Measurements from ENCODE around the gene PDCD11.

DNA sequence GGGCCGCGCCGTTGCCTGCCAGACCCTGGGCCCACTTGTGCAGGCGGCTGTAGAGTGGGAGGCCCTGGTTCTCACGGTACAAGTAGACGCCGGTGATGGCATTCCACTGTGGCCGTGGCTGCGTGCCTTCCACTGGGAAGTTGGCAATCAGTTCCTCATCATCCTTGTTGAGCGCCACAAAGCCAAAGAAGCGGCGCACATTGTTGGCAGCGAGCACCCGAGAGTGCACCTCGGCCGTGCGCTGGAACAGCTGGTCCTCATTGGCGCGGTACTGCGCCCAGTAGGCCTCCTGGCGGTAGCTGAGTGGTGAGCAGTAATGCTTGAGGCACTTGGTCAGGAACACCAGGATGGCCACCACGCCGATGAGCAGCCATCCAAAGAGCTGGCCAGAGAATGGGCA lies 50.8 kb downstream of the PDCD11 start:
- TF ChIP-seq, protein P1, sequence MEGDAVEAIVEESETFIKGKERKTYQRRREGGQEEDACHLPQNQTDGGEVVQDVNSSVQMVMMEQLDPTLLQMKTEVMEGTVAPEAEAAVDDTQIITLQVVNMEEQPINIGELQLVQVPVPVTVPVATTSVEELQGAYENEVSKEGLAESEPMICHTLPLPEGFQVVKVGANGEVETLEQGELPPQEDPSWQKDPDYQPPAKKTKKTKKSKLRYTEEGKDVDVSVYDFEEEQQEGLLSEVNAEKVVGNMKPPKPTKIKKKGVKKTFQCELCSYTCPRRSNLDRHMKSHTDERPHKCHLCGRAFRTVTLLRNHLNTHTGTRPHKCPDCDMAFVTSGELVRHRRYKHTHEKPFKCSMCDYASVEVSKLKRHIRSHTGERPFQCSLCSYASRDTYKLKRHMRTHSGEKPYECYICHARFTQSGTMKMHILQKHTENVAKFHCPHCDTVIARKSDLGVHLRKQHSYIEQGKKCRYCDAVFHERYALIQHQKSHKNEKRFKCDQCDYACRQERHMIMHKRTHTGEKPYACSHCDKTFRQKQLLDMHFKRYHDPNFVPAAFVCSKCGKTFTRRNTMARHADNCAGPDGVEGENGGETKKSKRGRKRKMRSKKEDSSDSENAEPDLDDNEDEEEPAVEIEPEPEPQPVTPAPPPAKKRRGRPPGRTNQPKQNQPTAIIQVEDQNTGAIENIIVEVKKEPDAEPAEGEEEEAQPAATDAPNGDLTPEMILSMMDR (IDR thresholded peaks at IDR 0.05; ENCODE audit: low read length): no peak
- TF ChIP-seq EZH2 (optimal IDR thresholded peaks at IDR 0.05; ENCODE audit: low read depth, low read length): no peak
- no peak for TF ChIP-seq EZH2phosphoT487 (IDR thresholded peaks at IDR 0.05; ENCODE audit: low read length)
